Measurements from ENCODE around the gene MAP4K4.

GRCh38 chr2:101696272-101697123 is 1.0 kb upstream of the MAP4K4 start:
- TF ChIP-seq EZH2phosphoT487 (IDR thresholded peaks at IDR 0.05; ENCODE audit: insufficient read depth, low read depth) (no peak), EZH2 (IDR thresholded peaks at IDR 0.05; ENCODE audit: insufficient read depth, poor library complexity, severe bottlenecking) (no peak)

Measured in GM23248 (cell line).